GM21360 (cell line): ENCODE measurements around the gene KIAA1755.

Experiments
- ATAC-seq: cut with Tn5 transposase; IDR thresholded peaks from one replicate; pipeline ENCODE4 v1.9.1; 2021; ENCODE audit warnings: mild to moderate bottlenecking, moderate library complexity; ENCODE audit not compliant: unreplicated experiment

The KIAA1755 gene

GRCh38 chr20:38170219-38170825 is 90.2 kb downstream of the KIAA1755 start:
- no peak for ATAC-seq

DNA sequence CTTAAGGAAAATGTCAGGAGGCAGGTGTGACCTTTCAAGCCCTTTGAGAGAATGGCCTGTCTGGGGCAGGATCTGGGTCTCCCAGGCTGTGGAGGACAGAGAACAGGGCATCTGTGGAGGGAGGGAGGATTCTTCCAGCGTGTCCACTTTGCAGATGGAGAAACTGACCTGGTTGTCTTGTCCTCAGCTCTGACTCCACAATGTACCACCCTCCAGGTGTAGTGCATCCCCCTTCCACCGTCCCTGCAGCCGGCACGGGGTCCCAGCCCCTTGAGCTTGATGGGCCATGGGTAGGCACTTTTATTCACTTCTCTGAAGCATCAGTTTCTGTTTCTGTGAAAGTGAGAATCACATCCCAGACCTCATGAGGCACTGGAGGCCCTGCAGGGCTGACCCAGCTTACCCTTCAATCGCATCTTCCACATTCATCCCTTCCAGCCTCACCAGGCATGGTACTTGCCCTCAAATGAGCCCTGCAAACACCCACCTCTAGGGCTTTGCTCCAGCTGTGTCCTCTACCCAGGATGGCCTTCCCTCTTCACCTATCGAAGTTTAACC is 90.8 kb downstream of the KIAA1755 start:
- no peak for ATAC-seq

DNA sequence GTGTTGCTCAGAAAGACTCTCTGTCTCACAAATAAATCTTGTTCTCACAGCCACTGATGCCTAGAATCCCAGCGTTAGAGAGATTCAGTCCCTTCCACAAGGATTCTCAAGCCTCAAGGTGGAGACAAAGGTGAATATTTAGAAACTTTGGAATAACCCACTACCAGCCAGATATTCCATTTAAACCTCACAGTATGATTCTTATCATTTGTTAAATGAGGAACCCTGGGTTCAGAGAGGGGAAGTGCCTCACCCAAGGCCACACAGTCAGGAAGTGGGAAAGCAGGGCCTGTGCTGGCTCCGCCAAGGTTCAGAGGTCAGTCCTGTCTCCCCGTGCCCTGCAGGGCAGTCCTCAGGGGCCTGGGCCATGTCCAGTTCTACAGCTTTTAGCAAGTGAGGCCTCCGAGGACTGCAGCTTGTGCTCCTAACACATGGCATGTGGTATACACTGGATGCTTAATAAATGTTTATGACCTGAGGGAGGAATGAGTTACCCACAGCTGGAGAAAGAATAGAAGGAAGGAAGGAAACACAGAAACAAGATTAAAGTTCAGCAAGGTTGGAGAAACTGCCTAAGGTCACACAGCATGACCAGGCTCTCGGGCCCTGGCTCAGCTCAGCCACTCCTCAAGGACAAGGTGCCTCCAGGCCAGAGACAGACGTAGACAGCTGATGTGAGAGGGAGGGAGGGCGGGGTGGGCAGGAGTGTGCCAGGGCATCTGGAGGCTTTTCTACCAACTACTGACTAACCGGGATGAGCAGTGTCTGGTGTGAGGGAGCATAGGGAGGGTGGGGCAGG is 91.5 kb downstream of the KIAA1755 start:
- no peak for ATAC-seq

DNA sequence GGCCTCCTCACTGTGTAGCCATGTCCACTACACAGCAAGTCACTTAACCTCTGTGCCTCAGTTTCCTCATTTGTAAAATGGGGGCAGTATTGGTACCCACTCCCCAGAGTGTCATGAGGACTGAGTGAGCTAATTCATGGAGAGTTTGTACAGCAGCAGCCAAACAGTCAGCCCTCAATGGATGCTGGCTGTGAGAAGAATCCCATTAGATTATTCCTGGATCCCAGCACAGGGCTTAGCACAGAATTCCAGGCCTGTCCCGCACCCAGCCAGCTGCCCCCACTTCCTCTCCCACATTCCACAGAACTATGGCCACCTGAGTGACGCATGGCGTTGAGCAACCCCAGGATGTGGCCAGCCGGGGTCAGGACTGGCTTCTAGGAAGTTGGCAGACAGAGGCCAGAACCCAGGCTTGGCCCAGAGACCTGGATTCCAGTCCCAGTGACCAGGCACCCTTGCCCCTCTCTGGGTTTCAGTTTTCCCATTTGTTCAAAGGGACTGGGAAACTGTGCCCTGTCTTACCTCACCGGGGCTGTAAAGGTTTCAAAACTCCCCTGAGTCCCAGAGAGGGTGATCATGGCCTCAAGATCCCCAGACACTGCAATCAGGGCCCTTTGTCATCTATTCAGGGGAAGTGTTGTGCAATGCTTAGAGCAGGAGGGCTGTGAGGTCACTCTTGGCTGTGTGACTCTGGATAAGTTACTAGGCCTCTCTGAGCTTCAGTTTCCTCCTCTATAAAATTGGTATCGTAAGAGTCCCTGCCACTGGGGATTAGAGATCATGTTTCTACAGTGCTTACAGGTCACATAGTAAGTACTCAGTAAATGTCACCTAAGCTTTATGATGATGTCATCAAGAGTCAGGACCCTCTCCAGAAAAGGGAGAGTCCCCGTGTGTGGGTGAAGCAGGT is 92.4 kb downstream of the KIAA1755 start:
- ATAC-seq: no peak

GRCh38 chr20:38167328-38167850 is 93.1 kb downstream of the KIAA1755 start:
- no peak for ATAC-seq

DNA sequence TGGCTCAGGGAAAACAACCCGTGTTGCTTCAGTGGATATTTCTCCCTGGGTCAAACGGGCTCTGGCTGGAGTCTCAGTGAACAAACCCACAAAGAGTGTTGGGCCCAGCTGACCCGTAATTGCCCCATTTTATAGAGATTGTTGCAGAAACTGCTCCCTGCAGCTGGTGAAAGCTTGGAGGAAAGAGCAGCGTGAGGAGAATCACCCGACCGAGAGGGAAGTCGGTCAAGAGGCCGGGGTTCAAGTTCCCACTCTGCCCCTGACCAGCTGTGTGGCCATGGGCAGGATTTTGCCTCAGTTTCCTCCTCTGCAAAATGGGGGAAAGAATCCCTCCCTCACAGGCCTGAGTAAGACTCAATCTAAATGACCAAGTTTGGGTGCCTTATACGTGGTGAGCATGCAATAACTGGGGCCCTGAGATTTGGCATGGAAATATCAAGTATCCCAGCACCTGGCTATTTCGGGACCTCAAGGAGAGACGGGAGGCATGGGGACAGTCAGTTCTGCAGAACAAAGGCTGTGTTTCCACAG is 93.8 kb downstream of the KIAA1755 start:
- ATAC-seq: no peak

DNA sequence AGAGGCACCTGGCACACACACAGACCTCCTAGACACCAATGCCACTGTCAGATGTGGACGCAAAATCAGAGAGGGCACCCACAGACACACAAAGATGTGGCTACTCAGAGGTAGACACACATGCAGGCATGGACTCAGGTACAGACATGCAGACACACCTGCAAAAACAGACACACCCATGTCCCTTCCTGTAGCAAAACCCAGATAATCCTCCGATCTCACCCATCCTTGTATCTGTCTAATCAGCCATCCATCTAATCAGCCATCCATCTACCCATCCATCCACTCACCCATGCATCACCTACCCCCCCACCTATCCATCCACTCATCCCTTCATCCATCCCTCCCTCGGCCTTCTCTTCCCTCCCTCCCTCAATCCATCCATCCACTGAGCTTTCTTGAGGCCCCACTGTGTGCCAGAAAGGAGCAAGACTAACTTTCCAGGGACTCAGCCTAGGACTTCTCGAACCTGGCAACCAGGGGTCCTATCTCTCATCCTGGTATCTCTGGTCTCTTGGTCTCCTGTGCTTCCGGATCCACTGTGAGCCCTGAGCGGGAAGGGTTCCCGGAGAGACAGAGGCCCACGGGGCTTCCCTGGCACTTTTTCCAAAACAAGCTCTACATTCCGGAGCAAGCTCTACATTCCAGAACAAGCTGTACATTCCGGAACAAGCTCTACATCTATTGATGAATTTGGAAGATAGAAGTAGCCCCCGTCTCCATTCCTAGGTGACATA is 94.4 kb downstream of the KIAA1755 start:
- no peak for ATAC-seq

- ATAC-seq: no peak
These were observed 95.2 kb downstream of the KIAA1755 start, which contains the start of gene TGM2 for GRCh38 chr20:38165089-38165965. TGM2 (minus strand) TSS chr20:38165270; CDS start chr20:38165198, 72 bp downstream.

DNA sequence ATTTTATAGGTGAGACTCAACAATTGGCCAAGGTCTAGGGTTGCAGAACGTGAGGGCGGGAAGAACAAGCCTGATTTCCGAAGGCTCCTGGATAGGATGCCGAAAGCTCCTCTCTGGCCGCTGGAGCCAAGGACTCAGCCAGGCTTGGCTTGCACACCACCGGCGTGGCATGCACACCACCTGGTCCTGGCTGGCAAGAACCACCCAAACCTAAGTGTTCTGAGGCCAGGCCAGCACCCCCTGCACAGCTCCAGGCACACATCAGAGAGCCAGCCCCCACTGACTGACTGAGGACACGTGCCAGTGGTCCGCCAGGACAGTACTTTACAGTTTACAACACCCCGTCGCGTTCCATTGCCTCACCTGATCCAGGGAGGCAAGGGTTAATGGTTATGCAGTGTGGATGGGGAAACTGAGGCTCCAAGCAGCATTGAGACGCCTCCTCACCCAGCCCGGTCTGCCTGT is 95.9 kb downstream of the KIAA1755 start:
- ATAC-seq: no peak

- no peak for ATAC-seq
These were observed 96.5 kb downstream of the KIAA1755 start for GRCh38 chr20:38164069-38164468.

- no peak for ATAC-seq
These were observed 97.4 kb downstream of the KIAA1755 start for GRCh38 chr20:38162878-38163875.

DNA sequence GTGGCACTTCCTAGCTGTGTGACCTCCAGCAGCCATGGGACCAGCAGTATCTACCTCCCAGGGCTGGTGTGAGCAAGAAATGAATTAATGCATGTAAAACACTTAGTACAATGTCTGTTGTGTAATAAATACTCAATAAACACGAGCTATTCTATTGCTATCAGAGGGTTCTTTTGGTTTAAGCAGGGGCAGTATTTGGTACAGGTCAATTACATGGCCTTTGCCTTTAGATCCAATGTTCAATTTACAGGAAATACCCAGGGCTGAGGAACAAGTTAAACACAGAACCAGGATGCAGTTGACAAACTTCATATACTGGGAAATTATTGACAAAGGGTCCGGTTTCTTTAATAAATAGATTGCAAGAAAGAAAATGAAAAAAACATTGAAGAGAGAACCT is 98.4 kb downstream of the KIAA1755 start:
- ATAC-seq: no peak

DNA sequence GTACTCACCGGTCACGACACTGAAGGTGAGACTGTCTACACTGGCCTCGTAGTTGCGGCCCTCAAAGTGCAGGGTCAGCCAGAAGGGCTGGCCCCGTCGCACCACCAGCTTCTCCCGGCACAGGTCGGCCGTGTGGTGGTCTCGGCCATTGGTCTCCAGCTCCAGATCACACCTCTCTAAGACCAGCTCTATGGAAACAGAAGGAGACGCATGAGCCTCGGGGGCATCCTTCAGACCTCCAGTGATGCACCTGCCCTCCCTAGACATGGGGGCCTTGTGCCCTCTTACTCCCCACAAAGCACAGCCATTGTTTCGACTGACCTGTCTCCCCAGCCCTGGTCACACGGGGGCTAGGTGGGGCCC is 99.1 kb downstream of the KIAA1755 start:
- ATAC-seq: no peak
